HG03432 (cell line): ENCODE measurements around the gene R3HDM2.

Experiments used
- ATAC-seq: cut with Tn5 transposase; IDR thresholded peaks from one replicate; pipeline ENCODE4 v1.9.1; 2021; ENCODE audit warnings: mild to moderate bottlenecking, moderate library complexity; ENCODE audit not compliant: unreplicated experiment

R3HDM2 gene

DNA sequence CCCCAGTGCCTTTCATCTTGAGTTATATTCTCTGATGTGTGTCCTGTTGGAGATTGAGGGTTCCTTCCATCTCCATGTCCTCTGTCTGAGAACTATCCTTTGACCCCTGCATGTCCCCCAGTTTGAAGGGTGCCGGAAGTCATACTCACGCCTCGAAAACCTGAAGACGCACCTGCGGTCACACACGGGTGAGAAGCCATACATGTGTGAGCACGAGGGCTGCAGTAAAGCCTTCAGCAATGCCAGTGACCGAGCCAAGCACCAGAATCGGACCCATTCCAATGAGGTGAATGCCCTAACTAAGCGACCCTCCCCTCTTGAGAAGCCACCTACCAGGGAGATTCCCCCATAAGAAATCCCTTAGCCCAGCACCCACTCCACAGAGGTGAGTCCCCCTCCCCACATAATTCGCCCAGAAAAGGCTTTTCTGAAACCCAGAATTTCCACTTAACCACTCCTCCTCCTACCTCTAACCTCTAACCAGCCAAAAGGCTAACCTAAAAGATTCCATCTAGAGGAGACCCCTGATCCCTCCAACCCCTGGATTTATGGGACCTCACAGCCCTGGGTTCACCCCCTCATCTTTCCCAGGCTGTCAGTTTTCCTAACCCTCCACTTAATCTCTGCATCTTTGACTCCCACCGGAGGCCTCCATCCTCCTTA is 36.5 kb upstream of the R3HDM2 start:
- no peak for ATAC-seq

DNA sequence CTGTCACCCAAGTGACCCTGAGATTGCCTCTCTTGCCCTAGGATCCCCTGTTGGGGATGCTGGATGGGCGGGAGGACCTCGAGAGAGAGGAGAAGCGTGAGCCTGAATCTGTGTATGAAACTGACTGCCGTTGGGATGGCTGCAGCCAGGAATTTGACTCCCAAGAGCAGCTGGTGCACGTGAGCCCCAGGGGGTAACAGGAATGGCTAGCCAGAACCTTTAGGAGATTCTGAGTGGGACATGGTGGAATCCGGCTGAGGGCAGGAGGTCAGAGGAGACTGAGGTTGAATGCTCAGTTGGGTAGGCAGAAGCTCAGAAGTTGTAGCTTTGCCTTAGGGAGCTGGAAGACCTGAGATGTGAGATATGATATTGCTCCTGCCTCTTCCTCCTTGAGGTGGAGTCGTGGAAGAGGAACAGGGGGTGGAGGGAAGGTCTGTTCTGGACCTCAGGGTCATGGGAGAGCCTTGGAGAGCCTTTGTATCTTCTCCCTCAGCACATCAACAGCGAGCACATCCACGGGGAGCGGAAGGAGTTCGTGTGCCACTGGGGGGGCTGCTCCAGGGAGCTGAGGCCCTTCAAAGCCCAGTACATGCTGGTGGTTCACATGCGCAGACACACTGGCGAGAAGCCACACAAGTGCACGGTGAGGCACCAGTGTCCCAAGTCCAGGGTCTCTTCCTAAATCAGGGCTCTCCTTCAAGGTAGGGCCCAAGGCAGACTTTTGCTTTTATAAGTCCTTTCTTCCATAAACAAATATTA is 35.1 kb upstream of the R3HDM2 start:
- ATAC-seq = no peak

DNA sequence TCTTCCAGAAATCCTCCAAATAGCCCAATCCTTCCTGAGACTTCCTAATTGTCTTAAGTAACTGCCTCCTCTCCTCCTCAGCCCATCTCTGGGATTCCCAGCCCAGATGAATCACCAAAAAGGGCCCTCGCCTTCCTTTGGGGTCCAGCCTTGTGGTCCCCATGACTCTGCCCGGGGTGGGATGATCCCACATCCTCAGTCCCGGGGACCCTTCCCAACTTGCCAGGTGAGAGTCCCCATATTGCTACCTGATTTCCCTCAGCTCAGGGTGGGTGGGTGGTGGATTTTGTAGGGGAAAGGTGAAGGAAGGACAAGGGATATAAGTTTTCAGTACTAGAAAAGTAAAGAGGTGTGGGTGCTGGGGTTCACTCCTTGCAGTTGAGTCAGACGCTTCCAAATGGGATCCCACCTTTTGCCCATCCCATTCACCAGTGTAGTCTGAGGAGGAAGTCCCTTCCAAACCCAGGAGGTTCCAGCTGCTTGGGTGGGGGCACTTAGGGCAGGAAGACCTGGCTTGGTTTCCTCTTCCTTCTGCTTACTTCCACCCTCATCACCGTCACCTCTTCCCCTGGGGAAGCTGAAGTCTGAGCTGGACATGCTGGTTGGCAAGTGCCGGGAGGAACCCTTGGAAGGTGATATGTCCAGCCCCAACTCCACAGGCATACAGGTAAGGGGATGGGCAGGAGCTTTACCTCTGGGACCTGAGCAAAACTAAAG is 34.3 kb upstream of the R3HDM2 start:
- ATAC-seq = no peak

DNA sequence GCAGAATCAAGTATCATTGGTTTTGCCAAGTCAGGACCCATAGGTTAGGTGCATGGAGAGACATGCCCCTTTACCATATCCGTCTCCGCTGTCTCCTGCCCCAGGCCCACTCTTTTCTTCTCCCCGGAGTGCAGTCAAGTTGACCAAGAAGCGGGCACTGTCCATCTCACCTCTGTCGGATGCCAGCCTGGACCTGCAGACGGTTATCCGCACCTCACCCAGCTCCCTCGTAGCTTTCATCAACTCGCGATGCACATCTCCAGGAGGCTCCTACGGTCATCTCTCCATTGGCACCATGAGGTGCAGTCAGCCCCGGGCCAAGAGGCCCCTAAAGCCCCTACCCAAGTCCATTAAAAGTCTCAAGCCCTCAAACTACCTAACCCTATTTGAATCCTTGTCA is 33.7 kb upstream of the R3HDM2 start:
- ATAC-seq = no peak

DNA sequence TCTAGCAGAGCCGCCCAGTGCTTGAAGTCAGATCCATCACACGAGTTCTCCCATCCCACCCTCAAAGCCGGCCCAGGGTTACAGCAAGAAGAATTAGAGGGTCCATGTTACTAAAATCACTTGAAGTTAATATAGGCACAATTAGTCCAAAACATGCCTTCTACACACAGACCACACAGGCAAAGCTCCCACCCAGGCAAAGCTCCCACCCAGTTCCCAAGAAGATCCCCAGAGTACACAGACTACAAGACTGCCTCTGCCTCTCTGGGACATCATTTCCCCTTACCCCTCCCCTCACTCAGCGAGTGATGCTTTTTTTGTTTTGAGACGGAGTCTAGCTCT is 32.0 kb upstream of the R3HDM2 start:
- no peak for ATAC-seq

DNA sequence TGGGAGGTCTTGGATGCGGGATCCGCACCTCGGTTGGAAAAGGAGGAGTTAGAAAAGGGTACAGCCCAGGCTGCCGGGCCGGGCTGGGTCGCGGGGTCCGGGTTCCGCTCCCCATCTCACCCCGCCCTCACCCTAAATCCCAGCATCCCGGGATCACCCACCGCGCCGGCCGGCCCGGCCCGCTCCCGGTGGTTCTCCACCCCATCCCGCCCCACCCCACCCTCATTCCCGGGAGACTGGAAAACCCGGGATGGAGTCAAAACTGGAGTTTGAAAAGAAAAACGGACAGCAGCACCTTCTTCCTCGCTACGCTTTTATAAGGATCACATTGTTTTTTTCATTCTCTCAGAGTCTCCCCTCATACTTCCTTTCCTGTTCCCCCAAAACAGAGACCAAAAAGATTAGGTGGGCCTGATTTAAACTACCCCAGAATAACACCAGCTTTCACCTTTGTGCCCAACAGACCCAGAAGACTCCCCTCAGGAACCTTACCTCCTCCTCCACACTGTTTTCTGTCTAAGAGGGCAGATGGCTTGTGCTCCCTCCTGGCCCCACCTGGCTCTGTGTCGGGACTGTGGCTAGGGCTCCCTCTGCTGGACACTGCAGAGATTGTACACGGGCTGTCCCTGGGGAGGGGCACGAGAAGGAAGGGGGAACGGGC is 31.5 kb upstream of the R3HDM2 start:
- peak; percentile 64 for ATAC-seq

DNA sequence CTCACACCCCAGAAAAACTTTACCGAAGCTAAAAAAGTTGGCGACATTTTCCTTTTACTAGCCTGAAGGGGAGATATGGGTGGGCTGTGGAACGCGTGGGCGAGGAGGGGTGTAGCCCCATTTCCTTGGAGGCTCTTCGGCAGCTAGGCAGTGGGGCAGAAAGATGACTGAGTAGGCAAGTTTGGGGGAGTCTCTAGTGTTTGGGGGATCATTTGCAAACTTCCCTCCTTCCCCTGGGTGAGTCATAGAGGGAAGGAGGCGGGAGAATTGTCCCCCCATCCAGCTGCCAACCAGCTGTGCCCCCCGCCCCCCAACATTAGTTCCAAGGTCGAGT is 31.0 kb upstream of the R3HDM2 start:
- no peak for ATAC-seq

DNA sequence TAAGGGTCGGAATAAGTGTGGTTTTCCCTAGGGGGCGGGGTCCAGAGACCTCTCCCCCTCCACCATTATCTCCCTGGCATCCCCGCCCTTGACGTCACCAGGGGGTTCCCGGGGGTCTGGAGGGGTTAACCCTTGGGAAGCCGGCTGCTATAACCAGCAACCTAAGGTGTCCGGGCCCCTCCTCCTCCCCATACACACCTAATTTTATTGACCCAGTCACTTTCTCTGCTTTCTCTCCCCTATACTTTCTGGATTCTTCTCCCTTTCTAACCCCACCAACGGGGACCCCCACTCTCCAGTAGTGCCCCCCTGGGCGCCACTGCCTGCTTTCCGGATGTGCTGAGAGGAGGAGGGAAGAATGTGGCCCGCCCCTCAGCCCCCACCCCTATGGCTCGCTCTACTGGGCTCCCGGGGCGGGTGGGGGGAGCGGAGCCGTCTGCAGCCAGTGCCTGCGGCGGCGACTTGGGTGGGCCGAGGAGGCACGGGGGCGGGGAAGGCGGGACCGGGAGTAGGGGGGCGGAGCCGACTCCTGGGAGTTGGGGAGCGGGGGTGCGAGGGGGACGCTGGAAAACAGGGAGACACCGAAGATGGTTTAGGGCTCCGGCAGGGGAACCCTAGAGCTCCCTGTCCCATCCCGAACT is 30.6 kb upstream of the R3HDM2 start:
- ATAC-seq = no peak

DNA sequence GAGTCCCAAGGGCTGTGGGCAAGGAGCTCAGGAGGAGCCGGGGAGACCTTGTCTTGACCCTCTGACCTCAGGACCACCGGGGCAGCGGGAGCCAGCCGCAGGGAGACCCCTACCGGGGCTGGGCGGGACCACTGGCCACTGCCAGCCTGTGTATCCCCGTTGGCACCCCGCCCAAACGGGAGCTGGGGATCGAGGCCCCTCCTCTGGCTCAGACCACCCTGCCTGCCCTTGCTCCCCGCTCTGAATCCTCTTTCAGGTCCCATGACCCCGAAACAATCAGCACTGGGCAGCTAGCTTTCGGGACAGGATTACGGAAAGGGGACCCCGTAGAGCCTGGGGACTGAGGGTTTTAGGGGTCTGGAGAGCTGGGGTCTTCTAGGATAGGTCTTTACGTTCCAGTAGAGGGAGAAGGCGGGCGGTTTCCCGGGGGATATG is 30.0 kb upstream of the R3HDM2 start:
- no peak for ATAC-seq

DNA sequence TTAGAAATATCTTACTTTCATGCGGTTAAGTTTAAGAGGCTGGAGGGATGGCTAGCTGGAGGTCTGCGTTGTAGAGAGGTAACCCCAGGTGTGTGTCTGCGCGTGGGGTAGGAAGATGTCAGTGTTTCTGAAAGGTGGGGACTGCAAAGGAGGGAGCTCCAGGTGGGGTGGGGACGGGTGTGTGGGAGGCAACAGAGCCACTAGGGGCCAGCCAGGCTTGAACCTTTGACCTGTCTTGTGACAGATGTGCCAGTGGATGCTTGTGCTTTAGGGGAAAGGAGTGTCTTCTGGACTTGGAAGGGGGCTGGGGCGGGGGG is 29.6 kb upstream of the R3HDM2 start:
- ATAC-seq = no peak

DNA sequence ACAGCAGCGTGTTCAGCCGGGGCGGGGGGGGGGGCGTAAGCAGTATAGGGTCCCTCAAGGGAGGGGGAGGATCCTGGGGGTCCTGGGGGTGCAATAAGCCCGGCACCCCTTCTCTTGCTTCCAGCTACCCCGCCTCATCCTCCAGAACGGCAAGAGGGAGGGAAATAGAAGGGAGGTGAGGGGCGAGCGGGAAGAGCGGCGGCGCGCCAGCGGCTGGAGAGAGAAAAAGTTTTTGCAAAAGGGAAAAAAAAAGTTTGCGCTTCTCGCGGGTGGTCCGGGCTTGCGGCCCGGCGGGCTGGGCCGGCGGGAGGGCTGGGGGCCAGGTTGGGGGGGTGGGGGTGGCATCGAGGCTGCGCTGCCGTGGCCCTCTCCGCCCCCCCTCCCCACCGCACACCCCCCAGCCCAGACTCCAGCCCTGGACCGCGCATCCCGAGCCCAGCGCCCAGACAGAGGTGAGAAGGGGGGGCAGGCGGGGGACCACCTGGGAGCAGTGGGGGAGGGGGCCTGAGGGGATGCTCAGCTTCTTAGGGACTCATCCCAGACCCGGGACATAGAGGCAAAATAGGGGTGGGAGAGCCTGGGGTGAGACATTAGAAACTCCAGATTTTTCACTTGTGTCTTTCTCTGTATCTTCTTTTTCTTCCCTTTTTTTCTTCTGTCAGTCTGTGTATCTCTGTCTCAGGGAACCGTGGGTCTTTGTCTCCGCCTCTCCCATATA is 29.1 kb upstream of the R3HDM2 start, which contains the start of gene GLI1:
Gene GLI1 (plus strand): TSS at position 36 of the 718 bp plus-strand sequence. CDS start 3,907 bp downstream, outside the sequence.
- no peak for ATAC-seq

DNA sequence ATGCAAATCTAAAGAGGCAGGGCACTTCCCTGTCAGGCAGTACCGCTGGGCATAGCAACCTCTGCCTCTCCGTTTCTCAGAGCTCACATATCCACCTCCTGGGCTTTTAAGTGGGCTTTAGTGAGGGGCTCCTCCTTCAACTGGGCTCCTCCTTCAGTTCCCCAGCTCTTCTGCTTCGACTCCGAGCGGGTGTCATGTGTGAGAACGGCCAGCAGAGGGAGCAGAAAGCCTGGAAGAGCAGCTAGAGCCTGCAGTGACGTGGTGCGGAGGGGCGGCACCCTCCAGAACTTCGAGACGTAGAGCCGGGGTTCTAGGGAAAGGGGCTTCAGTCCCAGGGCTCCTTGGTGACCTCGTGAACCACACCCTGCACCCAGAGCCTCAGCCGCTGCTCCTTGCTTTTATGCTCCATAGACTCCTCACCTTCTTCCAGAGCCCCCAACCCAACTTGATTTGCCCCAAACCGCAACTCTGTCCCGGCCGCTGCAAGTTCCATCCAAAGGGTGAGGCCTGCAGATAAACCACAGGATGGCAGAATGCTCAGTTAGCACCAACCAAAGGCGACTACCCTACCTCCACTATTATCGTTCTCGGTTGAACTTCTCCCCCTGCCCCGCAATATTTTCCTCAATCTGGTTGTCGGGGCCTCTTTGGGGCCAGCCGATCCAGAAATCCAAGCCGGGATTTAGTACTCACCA is 28.4 kb upstream of the R3HDM2 start:
- ATAC-seq = peak; percentile 47

DNA sequence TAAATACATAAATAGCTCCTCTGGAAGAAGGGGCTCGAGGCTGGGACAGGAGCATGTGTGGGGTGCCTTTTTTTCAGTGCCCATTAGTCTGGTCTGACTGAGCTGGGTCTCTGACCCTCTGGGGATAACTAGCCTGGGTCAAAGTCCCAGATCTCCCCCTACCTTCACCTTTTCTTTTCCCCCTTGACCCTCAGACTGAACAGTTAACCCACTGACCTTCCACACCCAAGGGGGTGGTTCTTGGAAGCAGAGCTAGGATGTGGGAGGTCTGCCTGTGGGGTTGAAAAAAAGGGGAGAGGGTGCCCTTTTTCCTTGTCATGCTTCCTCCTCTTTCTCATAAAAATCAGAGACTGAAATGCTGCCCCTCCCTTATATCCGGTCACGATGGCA is 27.8 kb upstream of the R3HDM2 start:
- ATAC-seq = no peak

DNA sequence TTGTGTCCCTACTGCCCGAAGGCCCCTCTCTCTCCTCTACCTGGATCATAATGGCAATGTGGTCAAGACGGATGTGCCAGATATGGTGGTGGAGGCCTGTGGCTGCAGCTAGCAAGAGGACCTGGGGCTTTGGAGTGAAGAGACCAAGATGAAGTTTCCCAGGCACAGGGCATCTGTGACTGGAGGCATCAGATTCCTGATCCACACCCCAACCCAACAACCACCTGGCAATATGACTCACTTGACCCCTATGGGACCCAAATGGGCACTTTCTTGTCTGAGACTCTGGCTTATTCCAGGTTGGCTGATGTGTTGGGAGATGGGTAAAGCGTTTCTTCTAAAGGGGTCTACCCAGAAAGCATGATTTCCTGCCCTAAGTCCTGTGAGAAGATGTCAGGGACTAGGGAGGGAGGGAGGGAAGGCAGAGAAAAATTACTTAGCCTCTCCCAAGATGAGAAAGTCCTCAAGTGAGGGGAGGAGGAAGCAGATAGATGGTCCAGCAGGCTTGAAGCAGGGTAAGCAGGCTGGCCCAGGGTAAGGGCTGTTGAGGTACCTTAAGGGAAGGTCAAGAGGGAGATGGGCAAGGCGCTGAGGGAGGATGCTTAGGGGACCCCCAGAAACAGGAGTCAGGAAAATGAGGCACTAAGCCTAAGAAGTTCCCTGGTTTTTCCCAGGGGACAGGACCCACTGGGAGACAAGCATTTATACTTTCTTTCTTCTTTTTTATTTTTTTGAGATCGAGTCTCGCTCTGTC is 26.1 kb upstream of the R3HDM2 start:
- no peak for ATAC-seq

DNA sequence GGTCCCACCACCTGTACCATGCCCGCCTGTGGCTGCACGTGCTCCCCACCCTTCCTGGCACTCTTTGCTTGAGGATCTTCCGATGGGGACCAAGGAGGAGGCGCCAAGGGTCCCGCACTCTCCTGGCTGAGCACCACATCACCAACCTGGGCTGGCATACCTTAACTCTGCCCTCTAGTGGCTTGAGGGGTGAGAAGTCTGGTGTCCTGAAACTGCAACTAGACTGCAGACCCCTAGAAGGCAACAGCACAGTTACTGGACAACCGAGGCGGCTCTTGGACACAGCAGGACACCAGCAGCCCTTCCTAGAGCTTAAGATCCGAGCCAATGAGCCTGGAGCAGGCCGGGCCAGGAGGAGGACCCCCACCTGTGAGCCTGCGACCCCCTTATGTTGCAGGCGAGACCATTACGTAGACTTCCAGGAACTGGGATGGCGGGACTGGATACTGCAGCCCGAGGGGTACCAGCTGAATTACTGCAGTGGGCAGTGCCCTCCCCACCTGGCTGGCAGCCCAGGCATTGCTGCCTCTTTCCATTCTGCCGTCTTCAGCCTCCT is 25.4 kb upstream of the R3HDM2 start:
- peak; percentile 27 for ATAC-seq

DNA sequence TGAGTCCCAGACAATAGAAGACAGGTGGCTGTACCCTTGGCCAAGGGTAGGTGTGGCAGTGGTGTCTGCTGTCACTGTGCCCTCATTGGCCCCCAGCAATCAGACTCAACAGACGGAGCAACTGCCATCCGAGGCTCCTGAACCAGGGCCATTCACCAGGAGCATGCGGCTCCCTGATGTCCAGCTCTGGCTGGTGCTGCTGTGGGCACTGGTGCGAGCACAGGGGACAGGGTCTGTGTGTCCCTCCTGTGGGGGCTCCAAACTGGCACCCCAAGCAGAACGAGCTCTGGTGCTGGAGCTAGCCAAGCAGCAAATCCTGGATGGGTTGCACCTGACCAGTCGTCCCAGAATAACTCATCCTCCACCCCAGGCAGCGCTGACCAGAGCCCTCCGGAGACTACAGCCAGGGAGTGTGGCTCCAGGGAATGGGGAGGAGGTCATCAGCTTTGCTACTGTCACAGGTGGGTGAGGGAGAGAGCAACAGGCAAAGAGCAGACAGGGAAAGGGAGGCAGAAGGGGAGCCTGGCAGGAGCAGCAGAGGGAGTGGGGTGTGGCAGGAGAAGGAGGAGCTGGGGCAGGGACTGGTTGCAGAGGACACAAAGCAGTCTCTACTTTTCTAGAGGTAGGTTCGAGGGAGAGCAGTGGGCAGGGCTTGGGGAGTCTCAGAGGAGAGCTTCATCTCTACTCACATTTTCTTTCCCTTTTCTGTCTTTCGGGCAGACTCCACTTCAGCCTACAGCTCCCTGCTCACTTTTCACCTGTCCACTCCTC is 24.7 kb upstream of the R3HDM2 start:
- ATAC-seq = no peak

DNA sequence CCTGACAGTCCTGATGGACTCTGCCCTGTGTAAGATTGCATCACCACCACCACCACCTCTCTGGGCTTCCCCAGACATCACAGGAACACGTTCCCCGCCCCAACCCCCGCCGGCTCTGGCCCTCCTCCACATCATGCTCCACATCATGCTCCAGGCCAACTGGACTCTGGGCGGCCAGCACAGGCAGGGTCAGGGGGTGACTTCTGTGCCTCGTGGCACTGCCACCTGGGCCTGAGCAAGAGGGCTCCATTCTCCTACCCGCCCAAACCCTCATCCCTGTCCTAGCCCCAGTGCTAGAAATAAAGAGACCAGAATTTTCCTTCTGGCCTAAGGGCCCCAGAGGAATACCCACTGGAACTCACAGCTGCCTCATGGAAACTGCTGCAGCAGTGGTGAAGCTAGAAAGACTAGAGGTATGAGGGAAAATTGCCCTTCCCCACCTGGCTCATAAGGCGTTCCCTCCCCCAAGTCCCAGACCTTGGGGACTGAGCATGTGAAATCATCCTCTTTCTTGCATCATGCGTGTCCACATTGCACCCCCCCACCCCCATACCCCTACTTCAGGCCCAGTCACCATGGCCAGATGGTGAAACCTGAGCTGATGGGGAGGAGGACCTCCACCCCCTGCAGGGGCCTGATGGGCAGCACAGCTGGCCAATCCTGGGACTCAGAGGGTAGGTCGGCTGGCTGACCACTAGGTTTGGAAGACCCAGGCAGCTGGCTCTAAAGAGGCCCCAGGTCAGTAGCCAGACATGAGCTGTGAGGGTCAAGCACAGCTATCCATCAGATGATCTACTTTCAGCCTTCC is 23.9 kb upstream of the R3HDM2 start, which contains the start of gene INHBE:
Gene INHBE (plus strand): TSS at position 742 of the 808 bp plus-strand sequence. CDS start 230 bp downstream, outside the sequence.
- ATAC-seq = no peak
